ENCODE data around the gene C3orf70.
A peak's percentile ranks its signal among the peaks of the same experiment; 100 is the strongest.

The C3orf70 gene

GRCh38 chr3:185161761-185162160 lies 8.9 kb upstream of the C3orf70 start:
- Mint-ChIP-seq H3K36me3 (no peaks in the 10 kb centered on the region), H3K4me3 (no peak overlapping the region), H3K4me1 (no peaks in the 10 kb centered on the region), H3K27me3 (peaks cover 20% of the 10 kb centered on the region), H3K27ac (no peak overlapping the region), H3K9me3 (no peaks in the 10 kb centered on the region)
- DNase-seq (ENCODE audit: low spot score in 2 of 2), result no peak
- ATAC-seq (ENCODE audit: low read depth), result no peak

- ATAC-seq (ENCODE audit: low read depth) (no peak), DNase-seq (ENCODE audit: low spot score in 2 of 2) (no peak)
- H3K36me3 Mint-ChIP-seq, result no peaks in the 10 kb centered on the region
- H3K9me3 Mint-ChIP-seq, result no peaks in the 10 kb centered on the region
- peaks cover 18% of the 10 kb centered on the region for H3K27me3 Mint-ChIP-seq
- H3K4me1 Mint-ChIP-seq, result peaks cover 3% of the 10 kb centered on the region
- H3K27ac Mint-ChIP-seq, result no peak overlapping the region
- H3K4me3 Mint-ChIP-seq, result no peak overlapping the region
These were observed 4.5 kb upstream of the C3orf70 start for GRCh38 chr3:185157347-185157746.

GRCh38 chr3:185155678-185156077 lies 2.8 kb upstream of the C3orf70 start:
- no peak overlapping the region for H3K4me3 Mint-ChIP-seq
- no peaks in the 10 kb centered on the region for H3K36me3 Mint-ChIP-seq
- ATAC-seq (ENCODE audit: low read depth) (no peak), DNase-seq (ENCODE audit: low spot score in 2 of 2) (no peak)
- peaks cover 23% of the 10 kb centered on the region for H3K27me3 Mint-ChIP-seq
- H3K27ac Mint-ChIP-seq, result no peak overlapping the region
- H3K4me1 Mint-ChIP-seq, result peaks cover 5% of the 10 kb centered on the region
- no peaks in the 10 kb centered on the region for H3K9me3 Mint-ChIP-seq

GRCh38 chr3:185153861-185154629 lies 1.2 kb upstream of the C3orf70 start:
- Mint-ChIP-seq H3K4me3 (no peak overlapping the region), H3K36me3 (no peaks in the 10 kb centered on the region), H3K27ac (no peak overlapping the region), H3K4me1 (peaks cover 5% of the 10 kb centered on the region), H3K27me3 (peaks cover 21% of the 10 kb centered on the region), H3K9me3 (no peaks in the 10 kb centered on the region)
- ATAC-seq (ENCODE audit: low read depth), result no peak
- no peak for DNase-seq (ENCODE audit: low spot score in 2 of 2)

- DNase-seq (ENCODE audit: low spot score in 2 of 2), result peak in 1 of 2 donors; percentile 25
- peak; percentile 26 for ATAC-seq (ENCODE audit: low read depth)
- Mint-ChIP-seq H3K4me1 (peaks cover 5% of the 10 kb centered on the region), H3K9me3 (no peaks in the 10 kb centered on the region), H3K27ac (no peak overlapping the region), H3K4me3 (no peak overlapping the region), H3K36me3 (no peaks in the 10 kb centered on the region), H3K27me3 (peaks cover 18% of the 10 kb centered on the region)
These were observed 411 bp upstream of the C3orf70 start for GRCh38 chr3:185153171-185153771.

GRCh38 chr3:185151964-185152409 lies 873 bp downstream of the C3orf70 start:
- no peak overlapping the region for H3K27ac Mint-ChIP-seq
- H3K4me1 Mint-ChIP-seq, result peaks cover 5% of the 10 kb centered on the region
- peak overlapping the region; percentile 76 for H3K4me3 Mint-ChIP-seq
- H3K9me3 Mint-ChIP-seq, result no peaks in the 10 kb centered on the region
- DNase-seq (ENCODE audit: low spot score in 2 of 2), result no peak
- ATAC-seq (ENCODE audit: low read depth), result no peak
- peaks cover 16% of the 10 kb centered on the region for H3K27me3 Mint-ChIP-seq
- H3K36me3 Mint-ChIP-seq, result no peaks in the 10 kb centered on the region

GRCh38 chr3:185151101-185151963 lies 1.5 kb downstream of the C3orf70 start:
- peaks cover 5% of the 10 kb centered on the region for H3K4me1 Mint-ChIP-seq
- DNase-seq (ENCODE audit: low spot score in 2 of 2) (no peak), ATAC-seq (ENCODE audit: low read depth) (no peak)
- H3K9me3 Mint-ChIP-seq, result no peaks in the 10 kb centered on the region
- H3K36me3 Mint-ChIP-seq, result no peaks in the 10 kb centered on the region
- no peak overlapping the region for H3K27ac Mint-ChIP-seq
- H3K4me3 Mint-ChIP-seq, result no peak overlapping the region
- H3K27me3 Mint-ChIP-seq, result peaks cover 13% of the 10 kb centered on the region

GRCh38 chr3:185150561-185150960 lies 2.3 kb downstream of the C3orf70 start:
- DNase-seq (ENCODE audit: low spot score in 2 of 2) (no peak), ATAC-seq (ENCODE audit: low read depth) (no peak)
- H3K4me3 Mint-ChIP-seq, result no peak overlapping the region
- H3K9me3 Mint-ChIP-seq, result no peaks in the 10 kb centered on the region
- H3K27me3 Mint-ChIP-seq, result peaks cover 13% of the 10 kb centered on the region
- no peak overlapping the region for H3K27ac Mint-ChIP-seq
- no peaks in the 10 kb centered on the region for H3K36me3 Mint-ChIP-seq
- H3K4me1 Mint-ChIP-seq, result peaks cover 5% of the 10 kb centered on the region

GRCh38 chr3:185149591-185149990 lies 3.3 kb downstream of the C3orf70 start:
- ATAC-seq (ENCODE audit: low read depth), result no peak
- Mint-ChIP-seq H3K4me1 (peaks cover 5% of the 10 kb centered on the region), H3K27me3 (peaks cover 13% of the 10 kb centered on the region), H3K27ac (no peak overlapping the region), H3K9me3 (no peaks in the 10 kb centered on the region), H3K36me3 (no peaks in the 10 kb centered on the region), H3K4me3 (no peak overlapping the region)
- DNase-seq (ENCODE audit: low spot score in 2 of 2), result no peak

- ATAC-seq (ENCODE audit: low read depth) (no peak), DNase-seq (ENCODE audit: low spot score in 2 of 2) (no peak)
- H3K9me3 Mint-ChIP-seq, result peaks cover 2% of the 10 kb centered on the region
- H3K4me1 Mint-ChIP-seq, result no peaks in the 10 kb centered on the region
- no peak overlapping the region for H3K27ac Mint-ChIP-seq
- H3K27me3 Mint-ChIP-seq, result peaks cover 5% of the 10 kb centered on the region
- H3K36me3 Mint-ChIP-seq, result peaks cover 1% of the 10 kb centered on the region
- no peak overlapping the region for H3K4me3 Mint-ChIP-seq
These were observed 7.3 kb downstream of the C3orf70 start for GRCh38 chr3:185145511-185145910.

GRCh38 chr3:185144784-185145183 lies 8.1 kb downstream of the C3orf70 start:
- DNase-seq (ENCODE audit: low spot score in 2 of 2) (no peak), ATAC-seq (ENCODE audit: low read depth) (no peak)
- H3K27me3 Mint-ChIP-seq, result peaks cover 7% of the 10 kb centered on the region
- no peak overlapping the region for H3K27ac Mint-ChIP-seq
- no peak overlapping the region for H3K4me3 Mint-ChIP-seq
- H3K4me1 Mint-ChIP-seq, result no peaks in the 10 kb centered on the region
- H3K9me3 Mint-ChIP-seq, result peaks cover 2% of the 10 kb centered on the region
- peaks cover 1% of the 10 kb centered on the region for H3K36me3 Mint-ChIP-seq

- DNase-seq (ENCODE audit: low spot score in 2 of 2), result no peak
- Mint-ChIP-seq H3K9me3 (peaks cover 2% of the 10 kb centered on the region), H3K27me3 (peaks cover 10% of the 10 kb centered on the region), H3K27ac (no peak overlapping the region), H3K4me3 (no peak overlapping the region), H3K36me3 (peaks cover 1% of the 10 kb centered on the region), H3K4me1 (no peaks in the 10 kb centered on the region)
- ATAC-seq (ENCODE audit: low read depth), result no peak
These were observed 15.0 kb downstream of the C3orf70 start for GRCh38 chr3:185137821-185138220.

GRCh38 chr3:185134509-185134908 lies 18.4 kb downstream of the C3orf70 start:
- DNase-seq (ENCODE audit: low spot score in 2 of 2) (no peak), ATAC-seq (ENCODE audit: low read depth) (no peak)
- Mint-ChIP-seq H3K27ac (no peak overlapping the region), H3K9me3 (no peaks in the 10 kb centered on the region), H3K4me3 (no peak overlapping the region), H3K4me1 (no peaks in the 10 kb centered on the region), H3K27me3 (peaks cover 8% of the 10 kb centered on the region), H3K36me3 (no peaks in the 10 kb centered on the region)

- H3K36me3 Mint-ChIP-seq, result no peaks in the 10 kb centered on the region
- no peak overlapping the region for H3K27ac Mint-ChIP-seq
- H3K4me3 Mint-ChIP-seq, result no peak overlapping the region
- ATAC-seq (ENCODE audit: low read depth) (no peak), DNase-seq (ENCODE audit: low spot score in 2 of 2) (no peak)
- no peaks in the 10 kb centered on the region for H3K4me1 Mint-ChIP-seq
- no peaks in the 10 kb centered on the region for H3K9me3 Mint-ChIP-seq
- H3K27me3 Mint-ChIP-seq, result peaks cover 4% of the 10 kb centered on the region
These were observed 21.1 kb downstream of the C3orf70 start for GRCh38 chr3:185131602-185132256.

Measured in memory B cell (primary cell).